Measurements from ENCODE around the gene RBM15. TPM values are rescaled to one million over a fixed set of nuclear protein-coding genes. Genes with fewer than 3 reads are reported as not detected.

Gene RBM15
- total and polyA plus RNA-seq, 2 of the 13 experiments (the other 11 are each of a cell fraction or from before 2014, with no cell fraction given), result 13.5 to 36.4 TPM

- TF ChIP-seq HIC2 (CRISPR knock-in tag; IDR thresholded peaks at IDR 0.05; ENCODE audit: low read depth) (no peak), RNF2 (conservative IDR thresholded peaks at IDR 0.05; ENCODE audit: low read depth) (peak; percentile 81; the same call in 1 of the 2 replicates), ZNF430 (CRISPR knock-in tag; IDR thresholded peaks at IDR 0.05) (peak; percentile 93), ZNF44 (CRISPR knock-in tag; IDR thresholded peaks at IDR 0.05) (no peak), ESRRA (CRISPR knock-in tag; IDR thresholded peaks at IDR 0.05; ENCODE audit: low read depth) (peak; percentile 64), ZSCAN21 (CRISPR knock-in tag; IDR thresholded peaks at IDR 0.05; ENCODE audit: borderline replicate concordance) (peak; percentile 76; the same call in 1 of the 2 replicates), MIER2 (CRISPR knock-in tag; IDR thresholded peaks at IDR 0.05) (0 out of 2 replicates have a peak, but pooled peaks have one; percentile 34), NCOA1 (CRISPR knock-in tag; IDR thresholded peaks at IDR 0.05) (0 out of 2 replicates have a peak, but pooled peaks have one; percentile 28), HDAC2 (CRISPR knock-in tag; IDR thresholded peaks at IDR 0.05) (peak; percentile 60), ATF7 (IDR thresholded peaks at IDR 0.05) (no peak), ATF7 (CRISPR knock-in tag; IDR thresholded peaks at IDR 0.05) (peak; percentile 47; the same call in 1 of the 2 replicates), THAP8 (CRISPR knock-in tag; IDR thresholded peaks at IDR 0.05; ENCODE audit: borderline replicate concordance) (no peak)
- TF ChIP-seq, protein P1, sequence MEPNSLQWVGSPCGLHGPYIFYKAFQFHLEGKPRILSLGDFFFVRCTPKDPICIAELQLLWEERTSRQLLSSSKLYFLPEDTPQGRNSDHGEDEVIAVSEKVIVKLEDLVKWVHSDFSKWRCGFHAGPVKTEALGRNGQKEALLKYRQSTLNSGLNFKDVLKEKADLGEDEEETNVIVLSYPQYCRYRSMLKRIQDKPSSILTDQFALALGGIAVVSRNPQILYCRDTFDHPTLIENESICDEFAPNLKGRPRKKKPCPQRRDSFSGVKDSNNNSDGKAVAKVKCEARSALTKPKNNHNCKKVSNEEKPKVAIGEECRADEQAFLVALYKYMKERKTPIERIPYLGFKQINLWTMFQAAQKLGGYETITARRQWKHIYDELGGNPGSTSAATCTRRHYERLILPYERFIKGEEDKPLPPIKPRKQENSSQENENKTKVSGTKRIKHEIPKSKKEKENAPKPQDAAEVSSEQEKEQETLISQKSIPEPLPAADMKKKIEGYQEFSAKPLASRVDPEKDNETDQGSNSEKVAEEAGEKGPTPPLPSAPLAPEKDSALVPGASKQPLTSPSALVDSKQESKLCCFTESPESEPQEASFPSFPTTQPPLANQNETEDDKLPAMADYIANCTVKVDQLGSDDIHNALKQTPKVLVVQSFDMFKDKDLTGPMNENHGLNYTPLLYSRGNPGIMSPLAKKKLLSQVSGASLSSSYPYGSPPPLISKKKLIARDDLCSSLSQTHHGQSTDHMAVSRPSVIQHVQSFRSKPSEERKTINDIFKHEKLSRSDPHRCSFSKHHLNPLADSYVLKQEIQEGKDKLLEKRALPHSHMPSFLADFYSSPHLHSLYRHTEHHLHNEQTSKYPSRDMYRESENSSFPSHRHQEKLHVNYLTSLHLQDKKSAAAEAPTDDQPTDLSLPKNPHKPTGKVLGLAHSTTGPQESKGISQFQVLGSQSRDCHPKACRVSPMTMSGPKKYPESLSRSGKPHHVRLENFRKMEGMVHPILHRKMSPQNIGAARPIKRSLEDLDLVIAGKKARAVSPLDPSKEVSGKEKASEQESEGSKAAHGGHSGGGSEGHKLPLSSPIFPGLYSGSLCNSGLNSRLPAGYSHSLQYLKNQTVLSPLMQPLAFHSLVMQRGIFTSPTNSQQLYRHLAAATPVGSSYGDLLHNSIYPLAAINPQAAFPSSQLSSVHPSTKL (CRISPR knock-in tag; IDR thresholded peaks at IDR 0.05), result 0 out of 2 replicates have a peak, but pooled peaks have one; percentile 24
- TF ChIP-seq, protein P2, sequence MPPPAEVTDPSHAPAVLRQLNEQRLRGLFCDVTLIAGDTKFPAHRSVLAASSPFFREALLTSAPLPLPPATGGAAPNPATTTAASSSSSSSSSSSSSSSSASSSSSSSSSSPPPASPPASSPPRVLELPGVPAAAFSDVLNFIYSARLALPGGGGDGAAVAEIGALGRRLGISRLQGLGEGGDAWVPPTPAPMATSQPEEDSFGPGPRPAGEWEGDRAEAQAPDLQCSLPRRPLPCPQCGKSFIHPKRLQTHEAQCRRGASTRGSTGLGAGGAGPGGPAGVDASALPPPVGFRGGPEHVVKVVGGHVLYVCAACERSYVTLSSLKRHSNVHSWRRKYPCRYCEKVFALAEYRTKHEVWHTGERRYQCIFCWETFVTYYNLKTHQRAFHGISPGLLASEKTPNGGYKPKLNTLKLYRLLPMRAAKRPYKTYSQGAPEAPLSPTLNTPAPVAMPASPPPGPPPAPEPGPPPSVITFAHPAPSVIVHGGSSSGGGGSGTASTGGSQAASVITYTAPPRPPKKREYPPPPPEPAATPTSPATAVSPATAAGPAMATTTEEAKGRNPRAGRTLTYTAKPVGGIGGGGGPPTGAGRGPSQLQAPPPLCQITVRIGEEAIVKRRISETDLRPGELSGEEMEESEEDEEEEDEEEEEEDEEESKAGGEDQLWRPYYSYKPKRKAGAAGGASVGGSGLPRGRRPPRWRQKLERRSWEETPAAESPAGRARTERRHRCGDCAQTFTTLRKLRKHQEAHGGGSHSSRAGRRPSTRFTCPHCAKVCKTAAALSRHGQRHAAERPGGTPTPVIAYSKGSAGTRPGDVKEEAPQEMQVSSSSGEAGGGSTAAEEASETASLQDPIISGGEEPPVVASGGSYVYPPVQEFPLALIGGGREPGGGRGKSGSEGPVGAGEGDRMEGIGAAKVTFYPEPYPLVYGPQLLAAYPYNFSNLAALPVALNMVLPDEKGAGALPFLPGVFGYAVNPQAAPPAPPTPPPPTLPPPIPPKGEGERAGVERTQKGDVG (CRISPR knock-in tag; IDR thresholded peaks at IDR 0.05; ENCODE audit: borderline replicate concordance), result no peak
- TF ChIP-seq, protein P3, sequence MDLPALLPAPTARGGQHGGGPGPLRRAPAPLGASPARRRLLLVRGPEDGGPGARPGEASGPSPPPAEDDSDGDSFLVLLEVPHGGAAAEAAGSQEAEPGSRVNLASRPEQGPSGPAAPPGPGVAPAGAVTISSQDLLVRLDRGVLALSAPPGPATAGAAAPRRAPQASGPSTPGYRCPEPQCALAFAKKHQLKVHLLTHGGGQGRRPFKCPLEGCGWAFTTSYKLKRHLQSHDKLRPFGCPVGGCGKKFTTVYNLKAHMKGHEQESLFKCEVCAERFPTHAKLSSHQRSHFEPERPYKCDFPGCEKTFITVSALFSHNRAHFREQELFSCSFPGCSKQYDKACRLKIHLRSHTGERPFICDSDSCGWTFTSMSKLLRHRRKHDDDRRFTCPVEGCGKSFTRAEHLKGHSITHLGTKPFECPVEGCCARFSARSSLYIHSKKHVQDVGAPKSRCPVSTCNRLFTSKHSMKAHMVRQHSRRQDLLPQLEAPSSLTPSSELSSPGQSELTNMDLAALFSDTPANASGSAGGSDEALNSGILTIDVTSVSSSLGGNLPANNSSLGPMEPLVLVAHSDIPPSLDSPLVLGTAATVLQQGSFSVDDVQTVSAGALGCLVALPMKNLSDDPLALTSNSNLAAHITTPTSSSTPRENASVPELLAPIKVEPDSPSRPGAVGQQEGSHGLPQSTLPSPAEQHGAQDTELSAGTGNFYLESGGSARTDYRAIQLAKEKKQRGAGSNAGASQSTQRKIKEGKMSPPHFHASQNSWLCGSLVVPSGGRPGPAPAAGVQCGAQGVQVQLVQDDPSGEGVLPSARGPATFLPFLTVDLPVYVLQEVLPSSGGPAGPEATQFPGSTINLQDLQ (CRISPR knock-in tag; IDR thresholded peaks at IDR 0.05), result peak; percentile 87
These were observed 780 bp upstream of the RBM15 start (continued) for GRCh38 chr1:110338309-110338885.

All from HepG2 (cell line).